Fibroblast of skin of right biceps (primary cell): ENCODE data around the gene RGS9BP.
"Not testable (repeated sequence)": the region's sequence is repeated elsewhere in the genome, so short reads cannot be mapped to it uniquely, and the experiment has no call there.

Experiments
- DNase-seq: peaks from one replicate; pipeline ENCODE4 v3.0.0-alpha.2; 2013

Gene RGS9BP

GRCh38 chr19:32700129-32700528 is 24.5 kb downstream of the RGS9BP start:
- not testable (repeated sequence) for DNase-seq

GRCh38 chr19:32702010-32702409 is 26.4 kb downstream of the RGS9BP start:
- no peak for DNase-seq

GRCh38 chr19:32704006-32704405 is 28.4 kb downstream of the RGS9BP start:
- DNase-seq: not testable (repeated sequence)

- DNase-seq: no peak
Observed at GRCh38 chr19:32708457-32708856, 32.8 kb downstream of the RGS9BP start.

GRCh38 chr19:32709032-32709431 is 33.4 kb downstream of the RGS9BP start:
- DNase-seq: no peak

GRCh38 chr19:32711747-32712146 is 36.1 kb downstream of the RGS9BP start:
- no peak for DNase-seq

GRCh38 chr19:32716203-32716602 is 40.6 kb downstream of the RGS9BP start:
- DNase-seq: not testable (repeated sequence)

GRCh38 chr19:32717496-32717895 is 41.8 kb downstream of the RGS9BP start:
- no peak for DNase-seq

GRCh38 chr19:32718286-32718685 is 42.6 kb downstream of the RGS9BP start:
- no peak for DNase-seq

- DNase-seq: no peak
Observed at GRCh38 chr19:32719611-32720059, 44.0 kb downstream of the RGS9BP start, which contains the start of gene TDRD12. TDRD12 (plus strand) TSS chr19:32719767; CDS start chr19:32720073, 306 bp downstream.

GRCh38 chr19:32720216-32720935 is 44.7 kb downstream of the RGS9BP start:
- no peak for DNase-seq

GRCh38 chr19:32720936-32721250 is 45.2 kb downstream of the RGS9BP start:
- no peak for DNase-seq
